HL-60 (cell line): ENCODE data around the gene EXOC6B.

ENCODE experiments used
- CTCF ChIP-seq: IDR thresholded peaks from one replicate; pipeline ENCODE4 v1.5.1; 2011; ENCODE audit warnings: low read length, control low read depth, inconsistent platforms; ENCODE audit not compliant: insufficient read depth
- GABPA ChIP-seq: IDR thresholded peaks from 2 replicates; pipeline ENCODE4 v1.6.1; 2012; ENCODE audit warnings: low read depth
- POLR2AphosphoS5 ChIP-seq: IDR thresholded peaks from 2 replicates; pipeline ENCODE4 v1.6.1; 2012; ENCODE audit warnings: low read depth

GRCh38 chr2:72570413-72570812 is 255.4 kb downstream of the EXOC6B start:
- no peak for TF ChIP-seq CTCF
- TF ChIP-seq POLR2AphosphoS5 = no peak
- no peak for TF ChIP-seq GABPA
